Measurements from ENCODE around the gene SH2B2.

DNA sequence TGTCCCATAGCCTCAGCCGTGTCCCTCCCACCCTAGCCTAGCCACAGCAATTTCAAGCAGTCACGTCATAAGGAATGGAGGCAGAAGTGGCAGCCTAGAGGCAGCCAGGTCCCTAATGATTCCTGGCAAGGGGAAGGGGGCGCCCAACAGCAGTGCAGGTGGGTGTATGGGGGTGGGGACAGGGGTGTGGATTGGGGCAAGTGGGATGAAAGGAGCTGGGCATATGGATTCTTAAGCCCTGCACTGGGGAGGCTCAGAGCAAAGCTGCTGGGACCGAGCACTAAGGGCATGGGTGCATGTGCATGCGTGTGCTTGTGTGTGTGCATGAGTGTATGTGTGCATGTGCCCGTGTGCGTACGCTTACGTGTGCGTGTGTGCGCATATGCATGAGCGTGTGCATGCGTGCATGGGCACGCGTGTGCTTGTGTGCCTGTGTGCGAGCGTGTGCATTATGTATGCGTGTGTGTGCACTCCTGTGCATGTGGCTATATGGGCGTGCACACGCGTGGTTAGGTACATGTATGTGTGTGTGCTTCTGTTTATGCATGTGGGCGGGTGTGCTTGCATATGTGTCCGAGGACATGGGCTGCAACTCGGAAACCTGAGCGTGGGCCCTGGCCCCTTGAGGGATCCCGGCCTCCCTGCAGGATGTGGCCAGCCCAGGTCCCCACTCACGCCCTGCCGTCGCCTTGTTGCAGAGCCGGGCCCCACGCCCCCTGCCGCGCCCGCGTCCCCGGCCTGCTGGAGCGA, 34.1 kb downstream of the SH2B2 start:
- no peak for TF ChIP-seq POLR2A (IDR thresholded peaks at IDR 0.05)
- TF ChIP-seq, protein P1, sequence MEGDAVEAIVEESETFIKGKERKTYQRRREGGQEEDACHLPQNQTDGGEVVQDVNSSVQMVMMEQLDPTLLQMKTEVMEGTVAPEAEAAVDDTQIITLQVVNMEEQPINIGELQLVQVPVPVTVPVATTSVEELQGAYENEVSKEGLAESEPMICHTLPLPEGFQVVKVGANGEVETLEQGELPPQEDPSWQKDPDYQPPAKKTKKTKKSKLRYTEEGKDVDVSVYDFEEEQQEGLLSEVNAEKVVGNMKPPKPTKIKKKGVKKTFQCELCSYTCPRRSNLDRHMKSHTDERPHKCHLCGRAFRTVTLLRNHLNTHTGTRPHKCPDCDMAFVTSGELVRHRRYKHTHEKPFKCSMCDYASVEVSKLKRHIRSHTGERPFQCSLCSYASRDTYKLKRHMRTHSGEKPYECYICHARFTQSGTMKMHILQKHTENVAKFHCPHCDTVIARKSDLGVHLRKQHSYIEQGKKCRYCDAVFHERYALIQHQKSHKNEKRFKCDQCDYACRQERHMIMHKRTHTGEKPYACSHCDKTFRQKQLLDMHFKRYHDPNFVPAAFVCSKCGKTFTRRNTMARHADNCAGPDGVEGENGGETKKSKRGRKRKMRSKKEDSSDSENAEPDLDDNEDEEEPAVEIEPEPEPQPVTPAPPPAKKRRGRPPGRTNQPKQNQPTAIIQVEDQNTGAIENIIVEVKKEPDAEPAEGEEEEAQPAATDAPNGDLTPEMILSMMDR (IDR thresholded peaks at IDR 0.05 in 4 of 5, conservative IDR thresholded peaks at IDR 0.05 in 1 of 5): no peak

All from gastrocnemius medialis (tissue), 4 donors.